ENCODE data around the gene PIM3. TPM values are rescaled to one million over a fixed set of nuclear protein-coding genes. Genes with fewer than 3 reads are reported as not detected.
A peak's percentile ranks its signal among the peaks of the same experiment; 100 is the strongest.

The PIM3 gene
- 11.6 TPM for total RNA-seq (ENCODE audit: insufficient read depth, low replicate concordance)

DNA sequence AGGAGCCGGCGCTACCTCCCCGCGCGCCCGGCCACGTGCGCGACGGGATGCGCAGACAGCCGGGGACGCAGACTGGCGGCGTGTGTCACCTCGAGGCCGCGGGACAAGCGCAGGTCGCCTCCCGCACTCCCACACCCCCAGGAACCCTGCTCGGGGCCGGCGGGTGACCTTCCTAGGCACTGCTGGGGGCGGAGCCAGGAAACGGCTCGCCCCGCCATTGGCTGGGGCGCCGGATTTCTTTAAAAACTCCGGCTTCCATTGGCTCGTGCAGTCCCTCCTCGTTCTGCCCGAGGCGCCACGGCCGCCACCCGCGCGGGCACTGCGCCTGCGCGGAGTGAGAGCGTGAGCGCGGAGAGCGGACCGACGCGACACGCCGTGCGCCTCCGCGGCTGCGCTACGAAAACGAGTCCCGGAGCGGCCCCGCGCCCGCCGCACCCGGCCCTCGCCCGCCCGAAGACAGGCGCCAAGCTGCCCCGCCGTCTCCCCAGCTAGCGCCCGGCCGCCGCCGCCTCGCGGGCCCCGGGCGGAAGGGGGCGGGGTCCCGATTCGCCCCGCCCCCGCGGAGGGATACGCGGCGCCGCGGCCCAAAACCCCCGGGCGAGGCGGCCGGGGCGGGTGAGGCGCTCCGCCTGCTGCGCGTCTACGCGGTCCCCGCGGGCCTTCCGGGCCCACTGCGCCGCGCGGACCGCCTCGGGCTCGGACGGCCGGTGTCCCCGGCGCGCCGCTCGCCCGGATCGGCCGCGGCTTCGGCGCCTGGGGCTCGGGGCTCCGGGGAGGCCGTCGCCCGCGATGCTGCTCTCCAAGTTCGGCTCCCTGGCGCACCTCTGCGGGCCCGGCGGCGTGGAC lies at the start of gene PIM3:
Gene PIM3, plus strand, starts transcription at position 614 of the 846 bp plus-strand sequence. Its CDS starts 176 bp downstream, at position 790.
- peak; percentile 98 for DNase-seq (ENCODE audit: low spot score)

DNA sequence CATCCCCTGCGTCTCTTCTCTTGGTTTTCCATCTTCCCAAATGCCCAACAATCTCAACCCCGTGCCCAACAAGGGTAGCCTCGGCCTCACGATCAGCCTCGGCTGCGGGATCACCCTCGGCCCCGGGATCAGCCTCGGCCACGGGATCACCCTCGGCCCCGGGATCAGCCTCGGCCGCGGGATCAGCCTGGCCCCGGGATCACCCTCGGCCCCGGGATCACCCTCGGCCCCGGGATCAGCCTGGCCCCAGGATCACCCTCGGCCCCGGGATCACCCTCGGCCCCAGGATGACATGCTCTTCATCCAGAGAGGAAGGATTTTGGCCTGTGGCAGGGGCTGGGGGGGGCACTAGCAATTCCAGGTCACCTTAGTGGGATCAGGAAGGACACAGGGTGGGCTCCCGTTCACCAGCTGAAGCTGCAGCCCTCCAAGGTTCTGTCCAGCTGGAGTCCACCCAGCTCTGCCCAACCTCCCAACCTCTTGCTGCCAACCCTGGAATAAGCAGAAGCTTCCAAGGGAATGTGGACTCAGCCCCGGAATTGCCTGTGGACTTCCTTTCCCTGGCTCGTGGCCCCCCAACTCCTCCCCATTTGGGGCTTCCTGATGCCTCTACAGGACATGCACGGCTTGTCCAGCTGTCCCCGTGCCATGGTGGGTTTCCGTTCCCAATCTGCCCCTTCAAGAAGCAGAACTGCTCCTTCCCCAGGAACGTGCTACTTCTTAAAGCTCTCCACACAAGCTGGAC lies 48.5 kb upstream of the PIM3 start:
- no peak for DNase-seq (ENCODE audit: low spot score)

DNA sequence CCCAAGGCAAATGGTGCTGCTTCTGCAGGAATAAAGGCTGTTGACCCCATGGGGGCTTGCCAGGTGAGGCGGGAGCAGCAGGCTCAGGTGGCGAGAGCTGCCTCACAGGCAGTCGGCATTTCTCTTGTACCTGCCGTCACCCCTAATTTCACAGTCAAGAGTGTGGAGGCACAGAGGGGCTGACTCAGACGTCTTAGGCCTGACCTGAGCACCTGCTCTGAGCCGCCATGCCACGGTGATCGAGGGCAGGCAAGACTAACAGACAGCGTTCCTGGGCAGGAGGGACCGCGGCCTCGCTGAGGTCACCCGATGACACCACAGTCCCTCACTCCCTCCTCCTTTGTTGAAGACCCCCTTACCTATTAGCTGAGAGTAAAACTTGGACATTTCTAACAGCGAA lies 47.5 kb upstream of the PIM3 start:
- no peak for DNase-seq (ENCODE audit: low spot score)

GRCh38 chr22:49913446-49913845 lies 47.1 kb upstream of the PIM3 start:
- DNase-seq (ENCODE audit: low spot score), result no peak

DNA sequence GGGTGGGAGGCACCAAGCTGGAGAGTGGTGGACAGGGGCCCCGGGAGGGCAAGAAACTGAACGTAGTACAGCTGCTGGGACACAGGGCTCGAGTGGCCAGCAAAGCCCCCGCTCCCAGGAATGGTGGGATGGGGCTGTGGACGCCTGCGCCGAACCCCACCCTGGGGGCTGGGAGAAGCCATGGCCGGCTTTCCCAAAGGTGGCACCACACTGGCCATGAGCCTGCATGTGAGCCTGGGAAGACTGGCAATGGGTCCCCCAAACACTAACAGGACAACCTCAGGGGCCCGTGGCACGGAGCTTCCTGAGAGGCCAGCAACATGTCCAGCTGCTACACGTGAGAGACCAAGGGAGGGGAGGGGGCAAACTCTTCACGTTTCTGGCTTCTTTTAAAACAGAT lies 46.3 kb upstream of the PIM3 start:
- DNase-seq (ENCODE audit: low spot score), result no peak

- DNase-seq (ENCODE audit: low spot score), result no peak
Observed at GRCh38 chr22:49915610-49916009, 45.0 kb upstream of the PIM3 start.

DNA sequence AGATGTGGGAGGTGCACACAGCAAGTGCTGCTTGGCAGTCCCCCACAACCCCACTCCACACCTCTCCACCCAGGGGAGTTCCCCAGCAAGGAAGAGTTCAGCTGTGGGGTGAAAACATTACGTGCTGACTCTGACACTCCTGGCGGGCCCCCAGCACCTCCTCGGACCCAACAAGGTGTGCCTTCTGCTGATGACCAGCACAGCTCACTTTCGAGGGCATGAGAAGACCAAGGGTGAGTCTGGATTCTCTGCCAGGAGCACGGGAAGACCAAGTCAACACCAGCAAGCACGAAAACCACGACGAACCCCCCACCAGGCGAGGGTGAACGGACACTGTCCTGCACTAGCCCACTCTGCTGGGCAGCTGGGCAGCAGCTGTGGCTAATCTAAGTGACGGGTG lies 43.7 kb upstream of the PIM3 start:
- DNase-seq (ENCODE audit: low spot score), result no peak

DNA sequence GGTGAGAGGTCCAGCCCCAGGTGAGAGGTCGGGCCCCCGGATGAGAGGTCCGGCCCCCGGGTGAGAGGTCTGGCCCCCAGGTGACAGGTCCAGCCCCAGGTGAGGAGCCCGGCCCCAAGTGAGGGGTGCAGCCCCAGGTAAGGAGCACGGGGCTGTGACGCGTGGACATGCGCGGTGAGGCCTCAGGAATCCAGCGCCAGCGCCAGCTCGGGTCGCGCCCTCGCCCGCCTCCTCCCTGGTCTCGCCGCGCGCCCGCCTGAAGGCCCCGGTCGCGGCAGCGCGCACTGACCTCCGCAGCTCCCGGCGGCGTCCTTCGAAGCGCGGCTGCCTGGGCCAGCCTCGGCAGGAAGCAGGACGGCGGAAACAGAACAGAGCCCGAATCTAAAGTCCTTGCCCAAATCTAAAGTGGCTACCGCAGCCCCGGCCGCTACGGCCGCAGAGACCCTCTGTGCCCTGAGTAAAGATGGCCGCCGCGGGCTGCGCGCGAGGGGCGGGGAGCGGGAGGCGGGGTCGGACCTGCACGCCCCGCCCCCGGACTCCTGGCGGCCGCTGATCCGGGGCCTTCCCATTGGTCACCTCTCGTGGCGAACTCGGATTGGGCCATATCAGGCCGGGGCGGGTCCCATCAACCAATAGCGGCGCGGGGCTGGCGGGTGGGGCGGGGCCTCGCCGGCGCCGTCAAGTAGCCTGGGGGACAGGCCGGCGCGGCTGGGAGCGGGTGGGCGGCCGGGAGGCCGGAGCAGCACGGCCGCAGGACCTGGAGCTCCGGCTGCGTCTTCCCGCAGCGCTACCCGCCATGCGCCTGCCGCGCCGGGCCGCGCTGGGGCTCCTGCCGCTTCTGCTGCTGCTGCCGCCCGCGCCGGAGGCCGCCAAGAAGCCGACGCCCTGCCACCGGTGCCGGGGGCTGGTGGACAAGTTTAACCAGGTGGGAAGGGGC lies 42.3 kb upstream of the PIM3 start, which contains the start of the genes ALG12 and CRELD2:
Gene ALG12, minus strand, starts transcription at position 465 of the 937 bp plus-strand sequence. CDS start 4,673 bp downstream, outside the sequence.
Gene CRELD2, plus strand, starts transcription at position 661 of the 937 bp plus-strand sequence. Its CDS starts 136 bp downstream, at position 797.
- DNase-seq (ENCODE audit: low spot score), result peak; percentile 98

GRCh38 chr22:49918911-49919881 lies 41.4 kb upstream of the PIM3 start:
- DNase-seq (ENCODE audit: low spot score), result no peak

DNA sequence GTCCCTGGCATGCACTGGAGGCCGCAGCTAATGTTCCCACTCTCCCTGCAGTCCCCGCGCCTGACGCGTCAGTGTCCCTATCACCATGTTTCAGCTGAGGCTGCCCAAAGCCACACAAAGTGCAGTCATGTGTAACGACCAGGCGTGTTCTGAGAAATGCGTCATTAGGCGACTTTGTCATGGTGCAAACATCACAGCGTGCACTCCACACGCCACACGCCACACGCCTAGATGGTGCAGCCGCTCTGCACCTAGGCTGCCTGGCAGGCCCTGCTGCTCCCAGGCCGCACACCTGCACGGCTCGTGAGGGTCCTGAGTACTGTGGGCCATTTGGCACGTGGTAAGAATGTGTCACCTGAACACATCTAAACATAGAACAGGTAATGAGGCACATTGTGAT lies 39.7 kb upstream of the PIM3 start:
- DNase-seq (ENCODE audit: low spot score), result no peak

DNA sequence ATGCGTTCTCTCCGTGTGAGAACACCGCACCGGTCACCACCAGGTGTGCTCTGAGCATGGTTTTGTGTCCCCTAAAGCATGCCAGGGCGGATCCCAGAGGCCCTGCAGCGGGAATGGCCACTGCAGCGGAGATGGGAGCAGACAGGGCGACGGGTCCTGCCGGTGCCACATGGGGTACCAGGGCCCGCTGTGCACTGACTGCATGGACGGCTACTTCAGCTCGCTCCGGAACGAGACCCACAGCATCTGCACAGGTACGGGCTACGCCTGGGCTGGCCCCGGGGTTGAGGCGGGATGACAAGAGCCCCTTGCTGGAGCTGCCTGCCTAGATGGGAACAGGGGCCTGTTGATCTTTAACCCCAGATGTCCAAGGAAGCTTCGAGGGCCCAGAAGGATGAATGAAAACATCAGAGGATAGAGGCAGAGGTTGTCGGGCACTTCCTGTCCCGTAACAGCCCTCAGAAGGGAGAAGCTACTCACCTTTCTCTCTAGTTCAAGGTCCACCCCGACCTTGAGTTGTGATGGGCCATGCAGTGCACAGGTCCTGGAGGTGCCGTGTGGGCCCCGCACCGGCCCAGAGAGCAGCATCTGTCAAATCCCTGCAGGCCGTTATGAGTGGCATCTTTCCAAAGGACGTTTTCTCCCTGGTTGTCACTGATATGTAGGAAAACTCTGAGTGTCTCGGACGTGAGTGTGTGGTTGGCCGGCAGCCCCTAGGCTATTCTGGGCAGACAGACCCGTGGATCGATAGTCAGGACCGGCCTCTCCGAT lies 38.9 kb upstream of the PIM3 start:
- DNase-seq (ENCODE audit: low spot score), result no peak

- no peak for DNase-seq (ENCODE audit: low spot score)
Observed at GRCh38 chr22:49922484-49922883, 38.1 kb upstream of the PIM3 start.

DNA sequence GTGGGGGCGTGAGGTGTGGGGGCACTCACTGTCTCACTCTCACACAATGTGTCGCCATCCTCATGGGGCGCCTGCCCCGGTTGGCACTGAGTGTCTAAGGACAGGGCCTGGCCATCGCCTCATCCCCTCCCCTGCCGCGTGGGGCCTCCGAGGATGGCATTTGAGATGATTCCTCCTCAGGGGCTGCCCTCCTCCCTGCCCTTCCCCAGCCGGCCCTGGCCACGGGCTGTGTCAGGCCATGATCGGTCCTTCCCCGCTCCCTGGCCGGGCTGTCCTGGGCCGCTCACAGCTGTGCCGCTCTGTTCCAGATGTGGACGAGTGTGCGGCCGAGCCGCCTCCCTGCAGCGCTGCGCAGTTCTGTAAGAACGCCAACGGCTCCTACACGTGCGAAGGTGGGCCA lies 37.6 kb upstream of the PIM3 start:
- no peak for DNase-seq (ENCODE audit: low spot score)

DNA sequence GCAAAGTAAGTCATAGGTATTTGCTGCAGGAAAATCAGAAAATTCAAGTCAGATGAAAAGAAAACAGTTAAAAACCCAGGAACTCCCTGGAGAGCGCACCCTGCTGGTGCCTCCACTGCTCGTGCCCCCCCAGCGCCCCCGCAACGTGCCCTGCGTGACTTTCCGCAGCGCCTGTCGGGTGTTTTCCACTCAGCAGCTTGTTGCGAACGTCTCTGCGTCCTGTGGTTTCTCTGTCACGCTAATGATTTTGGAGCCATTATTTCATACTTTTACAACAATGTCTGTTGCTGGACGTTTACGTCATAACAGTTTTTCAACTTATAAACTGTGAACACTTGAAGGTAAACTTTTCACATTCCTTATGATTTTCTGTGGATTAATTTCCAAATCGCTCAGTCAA lies 37.1 kb upstream of the PIM3 start:
- DNase-seq (ENCODE audit: low spot score), result no peak

- DNase-seq (ENCODE audit: low spot score), result no peak
Observed at GRCh38 chr22:49924113-49924833, 36.3 kb upstream of the PIM3 start.

- DNase-seq (ENCODE audit: low spot score), result no peak
Observed at GRCh38 chr22:49925525-49926128, 34.9 kb upstream of the PIM3 start.

- no peak for DNase-seq (ENCODE audit: low spot score)
Observed at GRCh38 chr22:49926916-49927315, 33.7 kb upstream of the PIM3 start.

DNA sequence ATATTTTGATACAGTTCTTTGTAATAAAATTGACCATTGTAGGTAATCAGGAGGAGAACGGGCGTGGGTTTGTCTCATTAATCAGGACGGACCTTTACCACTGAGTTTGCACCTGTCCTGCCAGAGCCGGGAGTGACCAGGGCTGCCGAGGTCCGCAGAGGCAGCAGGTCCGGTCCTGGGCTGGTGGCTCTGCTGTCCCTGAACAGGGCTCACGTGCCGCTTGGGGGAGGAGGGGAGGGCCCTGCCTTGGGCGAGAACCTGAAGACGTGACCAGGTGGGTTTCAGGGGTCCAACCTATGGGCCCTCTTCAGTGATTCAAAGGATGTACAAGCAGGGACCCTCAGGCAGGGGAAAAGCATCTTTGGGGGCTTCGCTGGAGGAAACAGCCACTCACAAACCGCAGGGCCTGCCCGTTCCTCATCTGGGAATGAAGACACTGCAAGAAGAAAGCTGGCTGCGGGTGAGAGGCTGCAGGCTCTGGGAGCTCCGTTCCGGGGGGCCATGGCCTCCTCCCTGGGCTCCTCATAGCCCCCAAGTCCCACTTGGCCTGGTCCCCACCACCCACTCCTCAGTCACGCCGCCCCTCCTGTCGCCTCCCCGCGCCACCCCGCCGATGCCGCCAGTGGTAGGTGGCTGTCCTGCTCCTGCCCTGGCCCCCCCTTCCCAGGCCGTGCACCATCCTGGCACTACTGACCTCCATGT lies 32.9 kb upstream of the PIM3 start:
- no peak for DNase-seq (ENCODE audit: low spot score)
